H1 (cell line): ENCODE results near the gene LHFPL3. TPM values are rescaled to one million over a fixed set of nuclear protein-coding genes. Genes with fewer than 3 reads are reported as not detected.

Source experiments
- CTCF ChIA-PET: fragments of 300-600 bp; sonication (Branson Sonifier 250); formaldehyde crosslinking; loops from one replicate; lab custom pipeline; 2021; ENCODE audit not compliant: partially characterized antibody; lab: Charles Lee
- POLR2A ChIA-PET: fragments of 300-600 bp; sonication (Branson Sonifier 250); formaldehyde crosslinking; loops from one replicate; lab custom pipeline; 2021; ENCODE audit warnings: inconsistent platforms; ENCODE audit not compliant: partially characterized antibody; lab: Charles Lee
- DNase-seq, 2 experiments: peaks; one replicate each; pipeline versions ENCODE4 v3.0.0 to v3.0.0-alpha.2; 2010 to 2022; ENCODE audit warnings: low spot score in 2 of 2, low read depth in 1 of 2, mixed read lengths in 1 of 2
- FAIRE-seq: peaks from 2 replicates; lab custom pipeline; 2011; peaks lifted over from hg19 to GRCh38; lab: Jason Lieb, UNC
- H2AFZ ChIP-seq: 2 replicates; pipeline ENCODE4 v1.8.1; 2012; ENCODE audit warnings: low read length, inconsistent platforms
- H2AK5ac ChIP-seq: 2 replicates; pipeline ENCODE4 v1.6.1; 2013; ENCODE audit warnings: low read depth, low read length
- H2BK120ac ChIP-seq: replicated peaks from 2 replicates; pipeline ENCODE3; 2013; ENCODE audit warnings: low read depth, low read length, inconsistent platforms
- H2BK12ac ChIP-seq: 2 replicates; pipeline ENCODE4 v1.6.1; 2013; ENCODE audit warnings: low read depth, low read length
- H2BK15ac ChIP-seq: 2 replicates; pipeline ENCODE4 v1.6.1; 2013; ENCODE audit warnings: low read length
- H2BK20ac ChIP-seq: 2 replicates; pipeline ENCODE4 v1.6.1; 2013; ENCODE audit warnings: low read length
- H2BK5ac ChIP-seq: 2 replicates; pipeline ENCODE4 v1.6.1; 2013; ENCODE audit warnings: low read depth, low read length
- H3K14ac ChIP-seq: 2 replicates; pipeline ENCODE4 v1.6.1; 2013; ENCODE audit warnings: inconsistent platforms; ENCODE audit not compliant: insufficient read length
- H3K18ac ChIP-seq: 2 replicates; pipeline ENCODE4 v1.6.1; 2013; ENCODE audit warnings: low read length; ENCODE audit errors: extremely low read depth
- H3K23ac ChIP-seq: 2 replicates; pipeline ENCODE4 v1.6.1; 2013; ENCODE audit warnings: inconsistent platforms; ENCODE audit not compliant: insufficient read length
- H3K23me2 ChIP-seq: 2 replicates; pipeline ENCODE4 v1.6.1; 2013; ENCODE audit warnings: low read depth, low read length
- H3K27ac ChIP-seq: 2 replicates; pipeline ENCODE4 v1.6.1; 2011; ENCODE audit warnings: low read depth, low read length, inconsistent platforms
- H3K27me3 ChIP-seq, 4 experiments: replicated peaks in 1 of 4; 1 replicate in 1 of 4; 2 replicates in 3 of 4; pipeline versions ENCODE4 v1.6.1 to v1.8.1; 2011 to 2013; ENCODE audit warnings: low read length in 3 of 4, mild to moderate bottlenecking in 3 of 4, inconsistent platforms in 2 of 4, mixed read lengths in 2 of 4, moderate library complexity in 1 of 4; ENCODE audit not compliant: control insufficient read depth in 3 of 4, insufficient read depth in 3 of 4; ENCODE audit errors: extremely low read depth in 1 of 4
- H3K36me3 ChIP-seq, 4 experiments: 2 replicates each; pipeline versions ENCODE4 v1.6.1 to v1.8.1; 2011 to 2013; ENCODE audit warnings: mild to moderate bottlenecking in 4 of 4, low read length in 3 of 4, moderate library complexity in 2 of 4, control low read depth in 1 of 4, inconsistent platforms in 1 of 4; ENCODE audit not compliant: insufficient read depth in 4 of 4, control insufficient read depth in 2 of 4
- H3K4ac ChIP-seq: replicated peaks from 2 replicates; pipeline ENCODE3; 2013; ENCODE audit warnings: low read length, low read depth, mixed read lengths, inconsistent platforms; ENCODE audit not compliant: insufficient read length
- H3K4me1 ChIP-seq, 4 experiments: replicated peaks in 1 of 4; 1 replicate in 1 of 4; 2 replicates in 3 of 4; pipeline versions ENCODE4 v1.6.1 to v1.8.1; 2011 to 2013; ENCODE audit warnings: low read length in 3 of 4, inconsistent platforms in 2 of 4, mixed read lengths in 1 of 4; ENCODE audit not compliant: insufficient read depth in 4 of 4, control insufficient read depth in 3 of 4
- H3K4me2 ChIP-seq, 2 experiments: 2 replicates each; pipeline versions ENCODE4 v1.6.1 to v1.8.1; 2011 to 2013; ENCODE audit warnings: low read depth in 2 of 2, low read length in 2 of 2, control low read depth in 1 of 2, inconsistent platforms in 1 of 2, mild to moderate bottlenecking in 1 of 2; ENCODE audit not compliant: insufficient read depth in 1 of 2
- H3K4me3 ChIP-seq, 4 experiments: fragments of 200-600, 300-600 bp in 1 of 4; sonication (generic), shearing (Covaris generic), sonication (Bioruptor Twin) in 1 of 4; 2 replicates each; pipeline versions ENCODE4 v1.5.1 to v1.8.1; 2011 to 2016; ENCODE audit warnings: low read length in 4 of 4, low read depth in 3 of 4, control low read depth in 2 of 4, inconsistent platforms in 2 of 4, mild to moderate bottlenecking in 2 of 4, mixed read lengths in 1 of 4, moderate library complexity in 1 of 4; ENCODE audit not compliant: insufficient read depth in 2 of 4; ENCODE audit errors: extremely low read depth in 1 of 4
- H3K56ac ChIP-seq: replicated peaks from 2 replicates; pipeline ENCODE3; 2013; ENCODE audit warnings: low read depth, mild to moderate bottlenecking, mixed read lengths, low read length, inconsistent platforms; ENCODE audit not compliant: insufficient read length
- H3K79me1 ChIP-seq: 2 replicates; pipeline ENCODE4 v1.6.1; 2013; ENCODE audit warnings: low read depth, low read length, control low read depth
- H3K79me2 ChIP-seq, 2 experiments: 2 replicates each; pipeline versions ENCODE4 v1.6.1 to v1.8.1; 2012 to 2013; ENCODE audit warnings: low read length in 2 of 2, mild to moderate bottlenecking in 2 of 2, inconsistent platforms in 1 of 2; ENCODE audit not compliant: insufficient read depth in 2 of 2, control insufficient read depth in 1 of 2
- H3K9ac ChIP-seq, 4 experiments: replicated peaks in 1 of 4; 1 replicate in 1 of 4; 2 replicates in 3 of 4; pipeline versions ENCODE4 v1.6.1 to v1.8.1; 2011 to 2013; ENCODE audit warnings: low read depth in 3 of 4, low read length in 3 of 4, control low read depth in 2 of 4, mild to moderate bottlenecking in 2 of 4, moderate library complexity in 2 of 4, inconsistent platforms in 1 of 4; ENCODE audit errors: extremely low read depth in 1 of 4
- H3K9me3 ChIP-seq, 2 experiments: 2 replicates each; pipeline versions ENCODE4 v1.6.1 to v1.8.1; 2012 to 2013; ENCODE audit warnings: mild to moderate bottlenecking in 2 of 2, moderate library complexity in 2 of 2, control low read depth in 1 of 2, inconsistent platforms in 1 of 2, low read depth in 1 of 2, low read length in 1 of 2, mixed read lengths in 1 of 2; ENCODE audit not compliant: insufficient read depth in 2 of 2
- H4K20me1 ChIP-seq, 2 experiments: replicated peaks in 1 of 2; 2 replicates each; pipeline versions ENCODE3 to v1.8.1; 2011 to 2013; ENCODE audit warnings: inconsistent platforms in 2 of 2, low read length in 2 of 2, mild to moderate bottlenecking in 1 of 2; ENCODE audit not compliant: insufficient read depth in 2 of 2, control insufficient read depth in 1 of 2
- H4K5ac ChIP-seq: 2 replicates; pipeline ENCODE4 v1.6.1; 2013; ENCODE audit warnings: low read length, low read depth, mixed read lengths, inconsistent platforms; ENCODE audit not compliant: insufficient read length
- H4K8ac ChIP-seq: 2 replicates; pipeline ENCODE4 v1.8.0; 2013; ENCODE audit warnings: mild to moderate bottlenecking, moderate library complexity, low read length, inconsistent platforms; ENCODE audit not compliant: insufficient read depth; ENCODE audit errors: extremely low read depth
- H4K91ac ChIP-seq: replicated peaks from 2 replicates; pipeline ENCODE3; 2013; ENCODE audit warnings: low read length, mixed read lengths, inconsistent platforms; ENCODE audit not compliant: insufficient read length
- CHD2 ChIP-seq: IDR thresholded peaks from 2 replicates; pipeline ENCODE4 v1.6.1; 2012; ENCODE audit warnings: low read length, improper control_type of control experiment
- TAF7 ChIP-seq: optimal IDR thresholded peaks from 2 replicates; pipeline ENCODE3; 2011; ENCODE audit warnings: low read depth, mild to moderate bottlenecking, inconsistent platforms, low read length, moderate library complexity, borderline replicate concordance
- WGBS, 2 experiments: shearing (Covaris generic) in 1 of 2; methylation state at CpG; one replicate each; pipeline versions ENCODE4 v1.1.6 to v1.1.7; 2013 to 2015; ENCODE audit warnings: low lambda C conversion rate in 2 of 2, mixed read lengths in 2 of 2, inconsistent platforms in 1 of 2, low coverage in 1 of 2, missing lambda C conversion rate in 1 of 2; ENCODE audit not compliant: insufficient replicate concordance in 2 of 2, insufficient coverage in 1 of 2, insufficient read length in 1 of 2; ENCODE audit errors: extremely low coverage in 1 of 2, missing lambda C conversion rate in 1 of 2; 5-methylcytosine and 5-hydroxymethylcytosine counted together
- polyA plus RNA-seq, 7 experiments: library from polyadenylated mRNA; depleted of rRNA in 3 of 7; stranded (reverse) in 5 of 7; unstranded in 2 of 7; fragments of >200 nt in 5 of 7; fragments of 200-250 nt in 2 of 7; gene quantifications; 1 replicate in 5 of 7; 2 replicates in 1 of 7; 4 replicates in 1 of 7; pipeline versions ENCODE4 v1.2.1 to v1.2.3, GENCODE V29; 2011 to 2013; ENCODE audit warnings: missing spikeins in 2 of 7, mixed read lengths in 2 of 7
- total RNA-seq: library from RNA; stranded (reverse); fragmentation: NEBNext Ultra II Directional; extraction: Animal tissue kit (Norgen Biotek cat#: 25700); gene quantifications from 2 replicates; pipeline ENCODE4 v1.2.1, GENCODE V29; 2021
- TF ChIP-seq, protein P1 (sequence below): IDR thresholded peaks from 2 replicates; pipeline ENCODE4 v1.6.1; 2011; ENCODE audit warnings: low read length, improper control_type of control experiment

LHFPL3 gene
- total and polyA plus RNA-seq, 2 of the 8 experiments (the other 6 are each of a cell fraction or from before 2014, with no cell fraction given): 0.24 to 0.50 TPM

DNA sequence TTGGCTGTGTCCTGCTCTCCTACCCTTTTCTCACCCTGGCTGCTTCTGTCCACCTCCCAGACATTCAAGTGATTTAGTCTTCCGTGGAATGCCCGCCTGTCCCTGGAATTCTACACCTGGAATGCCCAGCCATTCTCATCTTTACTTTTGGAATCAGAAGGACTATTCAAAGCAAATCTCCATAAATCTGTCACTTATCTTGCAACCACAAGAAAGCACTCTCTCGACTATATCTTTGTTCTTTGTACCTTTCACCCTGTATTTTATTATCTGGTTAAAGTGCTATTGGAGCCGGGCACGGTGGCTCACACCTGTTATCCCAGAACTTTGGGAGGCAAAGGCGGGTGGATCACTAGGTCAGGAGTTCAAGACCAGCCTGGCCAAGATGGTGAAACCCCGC is 606.3 kb downstream of the LHFPL3 start:
- H3K9ac ChIP-seq: no peak overlapping the region
- 87% methylated on average over 7 of the region's 7 CpGs; no CpG with 5 or more reads in 1 of the 2 experiments for WGBS, 2 experiments

More for the DNA sequence above, 606.3 kb downstream of the LHFPL3 start:
- no peak overlapping the region for H4K8ac ChIP-seq
- no peaks in the 10 kb centered on the region; a peak in 1 of 4 replicates for H3K79me2 ChIP-seq
- H3K18ac ChIP-seq: no peak overlapping the region
- peaks cover 0 to 11% (median 4%) of the 10 kb centered on the region in 4 experiments; a peak in 4 of 7 replicates for H3K4me1 ChIP-seq
- H3K9me3 ChIP-seq: no peaks in the 10 kb centered on the region
- H2AK5ac ChIP-seq: no peak overlapping the region
- H3K27me3 ChIP-seq: no peaks in the 10 kb centered on the region
- H3K4me2 ChIP-seq: no peak overlapping the region
- H3K23me2 ChIP-seq: peaks cover 4% of the 10 kb centered on the region
- H3K23ac ChIP-seq: no peak overlapping the region
- H2BK12ac ChIP-seq: no peak overlapping the region
- H4K5ac ChIP-seq: no peak overlapping the region
- H3K36me3 ChIP-seq: no peaks in the 10 kb centered on the region
- TF ChIP-seq CHD2 (no peak), TAF7 (no peak)
- TF ChIP-seq, protein P1, sequence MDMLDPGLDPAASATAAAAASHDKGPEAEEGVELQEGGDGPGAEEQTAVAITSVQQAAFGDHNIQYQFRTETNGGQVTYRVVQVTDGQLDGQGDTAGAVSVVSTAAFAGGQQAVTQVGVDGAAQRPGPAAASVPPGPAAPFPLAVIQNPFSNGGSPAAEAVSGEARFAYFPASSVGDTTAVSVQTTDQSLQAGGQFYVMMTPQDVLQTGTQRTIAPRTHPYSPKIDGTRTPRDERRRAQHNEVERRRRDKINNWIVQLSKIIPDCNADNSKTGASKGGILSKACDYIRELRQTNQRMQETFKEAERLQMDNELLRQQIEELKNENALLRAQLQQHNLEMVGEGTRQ: no peak
- FAIRE-seq (no peak), DNase-seq (no peak)
- H3K27ac ChIP-seq: no peak overlapping the region
- ChIA-PET CTCF (no interaction called here), POLR2A (no interaction called here)
- H3K4me3 ChIP-seq: no peak overlapping the region
- H2BK120ac ChIP-seq: no peak overlapping the region
- no peak overlapping the region for H3K14ac ChIP-seq
- H2AFZ ChIP-seq: no peak overlapping the region
- H2BK20ac ChIP-seq: no peak overlapping the region
- H2BK15ac ChIP-seq: no peak overlapping the region
- H4K91ac ChIP-seq: no peak overlapping the region
- no peak overlapping the region for H3K4ac ChIP-seq
- no peaks in the 10 kb centered on the region for H3K79me1 ChIP-seq
- H2BK5ac ChIP-seq: no peak overlapping the region
- H4K20me1 ChIP-seq: peaks cover 0 to 4% of the 10 kb centered on the region in 2 experiments
- H3K56ac ChIP-seq: no peak overlapping the region
